ENCODE results near the gene MAPK10. TPM values are rescaled to one million over a fixed set of nuclear protein-coding genes. Genes with fewer than 3 reads are reported as not detected.
A peak's percentile ranks its signal among the peaks of the same experiment; 100 is the strongest.
"Not testable (repeated sequence)": the region's sequence is repeated elsewhere in the genome, so short reads cannot be mapped to it uniquely, and the experiment has no call there.

MAPK10 gene
- total RNA-seq, 1 donor from 2014 or later = 3.4 TPM

GRCh38 chr4:86032476-86033022 is 327.3 kb downstream of the MAPK10 start:
- FAIRE-seq (peak; percentile 92), DNase-seq (ENCODE audit: low read depth) (peak; percentile 98)
- H3K27me3 ChIP-seq (ENCODE audit: control insufficient read depth, insufficient read depth, low read length) = no peaks in the 10 kb centered on the region
- no peak overlapping the region for H3K4me3 ChIP-seq (ENCODE audit: low read depth, low read length)
- no peak for TF ChIP-seq CTCF (IDR thresholded peaks at IDR 0.05; ENCODE audit: insufficient read depth, low read length, severe bottlenecking)
- no peaks in the 10 kb centered on the region for H3K36me3 ChIP-seq (ENCODE audit: control insufficient read depth, insufficient read depth, low read length)

GRCh38 chr4:86031927-86032326 is 327.9 kb downstream of the MAPK10 start:
- Histone ChIP-seq H3K4me3 (ENCODE audit: low read depth, low read length) (no peak overlapping the region), H3K36me3 (ENCODE audit: control insufficient read depth, insufficient read depth, low read length) (no peaks in the 10 kb centered on the region), H3K27me3 (ENCODE audit: control insufficient read depth, insufficient read depth, low read length) (no peaks in the 10 kb centered on the region)
- FAIRE-seq (no peak), DNase-seq (ENCODE audit: low read depth) (peak; percentile 38)
- TF ChIP-seq CTCF (IDR thresholded peaks at IDR 0.05; ENCODE audit: insufficient read depth, low read length, severe bottlenecking) = no peak

- FAIRE-seq (no peak), DNase-seq (ENCODE audit: low read depth) (no peak)
- Histone ChIP-seq H3K4me3 (ENCODE audit: low read depth, low read length) (no peak overlapping the region), H3K27me3 (ENCODE audit: control insufficient read depth, insufficient read depth, low read length) (no peaks in the 10 kb centered on the region), H3K36me3 (ENCODE audit: control insufficient read depth, insufficient read depth, low read length) (no peaks in the 10 kb centered on the region)
- no peak for TF ChIP-seq CTCF (IDR thresholded peaks at IDR 0.05; ENCODE audit: insufficient read depth, low read length, severe bottlenecking)
Measured at GRCh38 chr4:86026720-86027119, 333.1 kb downstream of the MAPK10 start.

GRCh38 chr4:86021671-86022070 is 338.2 kb downstream of the MAPK10 start:
- H3K36me3 ChIP-seq (ENCODE audit: control insufficient read depth, insufficient read depth, low read length); FAIRE-seq; H3K27me3 ChIP-seq (ENCODE audit: control insufficient read depth, insufficient read depth, low read length); H3K4me3 ChIP-seq (ENCODE audit: low read depth, low read length); DNase-seq (ENCODE audit: low read depth): not testable (repeated sequence)

GRCh38 chr4:86019906-86020305 is 339.9 kb downstream of the MAPK10 start:
- no peak for TF ChIP-seq CTCF (IDR thresholded peaks at IDR 0.05; ENCODE audit: insufficient read depth, low read length, severe bottlenecking)
- peak; percentile 35 for DNase-seq (ENCODE audit: low read depth)
- FAIRE-seq = no peak
- Histone ChIP-seq H3K4me3 (ENCODE audit: low read depth, low read length) (no peak overlapping the region), H3K27me3 (ENCODE audit: control insufficient read depth, insufficient read depth, low read length) (no peaks in the 10 kb centered on the region), H3K36me3 (ENCODE audit: control insufficient read depth, insufficient read depth, low read length) (no peaks in the 10 kb centered on the region)

GRCh38 chr4:86019362-86019761 is 340.5 kb downstream of the MAPK10 start:
- no peak for FAIRE-seq
- DNase-seq (ENCODE audit: low read depth) = no peak
- no peak overlapping the region for H3K4me3 ChIP-seq (ENCODE audit: low read depth, low read length)
- no peaks in the 10 kb centered on the region for H3K36me3 ChIP-seq (ENCODE audit: control insufficient read depth, insufficient read depth, low read length)
- no peak for TF ChIP-seq CTCF (IDR thresholded peaks at IDR 0.05; ENCODE audit: insufficient read depth, low read length, severe bottlenecking)
- no peaks in the 10 kb centered on the region for H3K27me3 ChIP-seq (ENCODE audit: control insufficient read depth, insufficient read depth, low read length)

Data from bronchial epithelial cell (primary cell).